ENCODE measurements around the gene PCBP3.

- TF ChIP-seq TAF1 (conservative IDR thresholded peaks at IDR 0.05), result no peak
- TF ChIP-seq YY1 (IDR thresholded peaks at IDR 0.05), result no peak
- no peak for TF ChIP-seq CTCF (IDR thresholded peaks at IDR 0.05; ENCODE audit: low read depth, low read length, missing input control)
- no peak for TF ChIP-seq HNF4A (conservative IDR thresholded peaks at IDR 0.05)
- no peak for TF ChIP-seq FOXA1 (IDR thresholded peaks at IDR 0.05)
- TF ChIP-seq ATF3 (IDR thresholded peaks at IDR 0.05), result no peak
- no peak for TF ChIP-seq REST (IDR thresholded peaks at IDR 0.05)
- no peak for TF ChIP-seq EGR1 (IDR thresholded peaks at IDR 0.05; ENCODE audit: low read depth in 2 of 2)
- TF ChIP-seq HNF4G (IDR thresholded peaks at IDR 0.05), result no peak
- TF ChIP-seq RAD21 (IDR thresholded peaks at IDR 0.05), result no peak
- TF ChIP-seq RXRA (IDR thresholded peaks at IDR 0.05), result no peak
- no peak for TF ChIP-seq JUND (IDR thresholded peaks at IDR 0.05)
Measured at GRCh38 chr21:45980697-45981096, 337.2 kb downstream of the PCBP3 start.
